Right forelimb (tissue), 1 donor: ENCODE measurements around the gene WDFY3.
"Not testable (repeated sequence)": the region's sequence is repeated elsewhere in the genome, so short reads cannot be mapped to it uniquely, and the experiment has no call there.

Experiments used
- DNase-seq: peaks from one replicate; pipeline ENCODE4 v3.0.0-alpha.2; 2018

Gene WDFY3

GRCh38 chr4:84664767-84665166 is 301.7 kb downstream of the WDFY3 start:
- DNase-seq = not testable (repeated sequence)

GRCh38 chr4:84661191-84661939 is 305.1 kb downstream of the WDFY3 start:
- no peak for DNase-seq

GRCh38 chr4:84660606-84661005 is 305.9 kb downstream of the WDFY3 start:
- no peak for DNase-seq

GRCh38 chr4:84652478-84652877 is 314.0 kb downstream of the WDFY3 start:
- DNase-seq = no peak

GRCh38 chr4:84651499-84651898 is 315.0 kb downstream of the WDFY3 start:
- DNase-seq = no peak

- no peak for DNase-seq
Measured at GRCh38 chr4:84648863-84649647, 317.4 kb downstream of the WDFY3 start.

- DNase-seq = no peak
Measured at GRCh38 chr4:84648178-84648577, 318.3 kb downstream of the WDFY3 start.

GRCh38 chr4:84647312-84647884 is 319.1 kb downstream of the WDFY3 start:
- no peak for DNase-seq

- DNase-seq = no peak
Measured at GRCh38 chr4:84644087-84644486, 322.4 kb downstream of the WDFY3 start.

- no peak for DNase-seq
Measured at GRCh38 chr4:84639145-84639544, 327.3 kb downstream of the WDFY3 start.

GRCh38 chr4:84638092-84638491 is 328.4 kb downstream of the WDFY3 start:
- no peak for DNase-seq

- no peak for DNase-seq
Measured at GRCh38 chr4:84634961-84635360, 331.5 kb downstream of the WDFY3 start.

GRCh38 chr4:84632092-84632491 is 334.4 kb downstream of the WDFY3 start:
- no peak for DNase-seq

GRCh38 chr4:84631573-84631972 is 334.9 kb downstream of the WDFY3 start:
- DNase-seq = no peak

- DNase-seq = no peak
Measured at GRCh38 chr4:84626673-84627072, 339.8 kb downstream of the WDFY3 start.

GRCh38 chr4:84623661-84624060 is 342.8 kb downstream of the WDFY3 start:
- no peak for DNase-seq

- no peak for DNase-seq
Measured at GRCh38 chr4:84622959-84623358, 343.5 kb downstream of the WDFY3 start.
